Measurements from ENCODE around the gene ARSG. TPM values are rescaled to one million over a fixed set of nuclear protein-coding genes. Genes with fewer than 3 reads are reported as not detected.
A peak's percentile ranks its signal among the peaks of the same experiment; 100 is the strongest.

ARSG gene
- total RNA-seq, 1 donor from 2014 or later = 8.7 TPM

GRCh38 chr17:68377771-68378267 lies 86.5 kb downstream of the ARSG start:
- no peak for DNase-seq (ENCODE audit: extremely low spot score, unreplicated experiment)
- H3K27me3 Mint-ChIP-seq (ENCODE audit: unreplicated experiment) = no peaks in the 10 kb centered on the region
- H3K9me3 Mint-ChIP-seq (ENCODE audit: unreplicated experiment) = no peaks in the 10 kb centered on the region
- no peaks in the 10 kb centered on the region for H3K36me3 Mint-ChIP-seq (ENCODE audit: unreplicated experiment)
- H3K4me1 Mint-ChIP-seq (ENCODE audit: unreplicated experiment) = peaks cover 36% of the 10 kb centered on the region
- no peak for TF ChIP-seq CTCF (IDR thresholded peaks at IDR 0.05)
- H3K4me3 Mint-ChIP-seq (ENCODE audit: unreplicated experiment) = peak overlapping the region; percentile 61
- H3K27ac Mint-ChIP-seq (ENCODE audit: unreplicated experiment) = peak overlapping the region; percentile 100

- Mint-ChIP-seq H3K36me3 (ENCODE audit: unreplicated experiment) (no peaks in the 10 kb centered on the region), H3K27me3 (ENCODE audit: unreplicated experiment) (no peaks in the 10 kb centered on the region), H3K4me1 (ENCODE audit: unreplicated experiment) (peaks cover 41% of the 10 kb centered on the region), H3K27ac (ENCODE audit: unreplicated experiment) (peak overlapping the region; percentile 100), H3K9me3 (ENCODE audit: unreplicated experiment) (no peaks in the 10 kb centered on the region), H3K4me3 (ENCODE audit: unreplicated experiment) (peak overlapping the region; percentile 61)
- no peak for TF ChIP-seq CTCF (IDR thresholded peaks at IDR 0.05)
- DNase-seq (ENCODE audit: extremely low spot score, unreplicated experiment) = peak; percentile 96
These were observed 87.2 kb downstream of the ARSG start for GRCh38 chr17:68378268-68379176.

GRCh38 chr17:68379177-68379510 lies 87.8 kb downstream of the ARSG start:
- no peaks in the 10 kb centered on the region for H3K27me3 Mint-ChIP-seq (ENCODE audit: unreplicated experiment)
- no peak for DNase-seq (ENCODE audit: extremely low spot score, unreplicated experiment)
- H3K4me3 Mint-ChIP-seq (ENCODE audit: unreplicated experiment) = no peak overlapping the region
- H3K4me1 Mint-ChIP-seq (ENCODE audit: unreplicated experiment) = peaks cover 47% of the 10 kb centered on the region
- H3K9me3 Mint-ChIP-seq (ENCODE audit: unreplicated experiment) = no peaks in the 10 kb centered on the region
- no peak for TF ChIP-seq CTCF (IDR thresholded peaks at IDR 0.05)
- no peaks in the 10 kb centered on the region for H3K36me3 Mint-ChIP-seq (ENCODE audit: unreplicated experiment)
- H3K27ac Mint-ChIP-seq (ENCODE audit: unreplicated experiment) = peak overlapping the region; percentile 100

GRCh38 chr17:68379692-68380677 lies 88.7 kb downstream of the ARSG start:
- H3K27me3 Mint-ChIP-seq (ENCODE audit: unreplicated experiment) = no peaks in the 10 kb centered on the region
- no peaks in the 10 kb centered on the region for H3K9me3 Mint-ChIP-seq (ENCODE audit: unreplicated experiment)

More at GRCh38 chr17:68379692-68380677, 88.7 kb downstream of the ARSG start:
- peaks cover 53% of the 10 kb centered on the region for H3K4me1 Mint-ChIP-seq (ENCODE audit: unreplicated experiment)
- H3K27ac Mint-ChIP-seq (ENCODE audit: unreplicated experiment) = peak overlapping the region; percentile 48
- DNase-seq (ENCODE audit: extremely low spot score, unreplicated experiment) = no peak
- no peaks in the 10 kb centered on the region for H3K36me3 Mint-ChIP-seq (ENCODE audit: unreplicated experiment)
- H3K4me3 Mint-ChIP-seq (ENCODE audit: unreplicated experiment) = no peak overlapping the region
- TF ChIP-seq CTCF (IDR thresholded peaks at IDR 0.05) = no peak
